Hepatocyte (in vitro differentiated cells): ENCODE data around the gene UGT1A4. TPM values are rescaled to one million over a fixed set of nuclear protein-coding genes. Genes with fewer than 3 reads are reported as not detected.

Source experiments
- DNase-seq: peaks from one replicate; pipeline ENCODE4 v3.0.0-alpha.2; 2016; ENCODE audit warnings: low spot score
- H2AFZ ChIP-seq: fragments of 200-600 bp; sonication (generic); 2 replicates; pipeline ENCODE4 v1.6.0; 2016; ENCODE audit warnings: antibody characterized with exemption, mild to moderate bottlenecking
- H3K27ac ChIP-seq: fragments of 200-600 bp; sonication (generic); 2 replicates; pipeline ENCODE4 v1.5.1; 2016; ENCODE audit warnings: mild to moderate bottlenecking
- H3K27me3 ChIP-seq: fragments of 200-600 bp; sonication (generic); 2 replicates; pipeline ENCODE4 v1.6.1; 2016
- H3K36me3 ChIP-seq: fragments of 200-600 bp; sonication (generic); replicated peaks from 2 replicates; pipeline ENCODE4 v1.5.1; 2016; ENCODE audit warnings: low read depth; ENCODE audit not compliant: insufficient read depth
- H3K4me1 ChIP-seq: fragments of 200-600 bp; sonication (generic); 2 replicates; pipeline ENCODE4 v1.5.1; 2016; ENCODE audit warnings: mild to moderate bottlenecking, moderate library complexity; ENCODE audit not compliant: insufficient read depth
- H3K4me2 ChIP-seq: fragments of 200-600 bp; sonication (generic); 2 replicates; pipeline ENCODE4 v1.6.0; 2016
- H3K4me3 ChIP-seq: fragments of 200-600 bp; sonication (generic); 2 replicates; pipeline ENCODE4 v1.5.1; 2016; ENCODE audit warnings: mild to moderate bottlenecking
- H3K79me2 ChIP-seq: fragments of 200-600 bp; sonication (generic); 2 replicates; pipeline ENCODE4 v1.6.0; 2017; ENCODE audit warnings: mild to moderate bottlenecking
- H3K9me2 ChIP-seq: fragments of 200-600 bp; sonication (generic); replicated peaks from 2 replicates; pipeline ENCODE4 v1.6.0; 2017; ENCODE audit warnings: mild to moderate bottlenecking; ENCODE audit not compliant: insufficient read depth
- H3K9me3 ChIP-seq: fragments of 200-600 bp; sonication (generic); 2 replicates; pipeline ENCODE4 v1.5.1; 2016; ENCODE audit warnings: low read depth, mild to moderate bottlenecking
- H4K20me1 ChIP-seq: fragments of 200-600 bp; sonication (generic); 2 replicates; pipeline ENCODE4 v1.6.0; 2016; ENCODE audit warnings: mild to moderate bottlenecking; ENCODE audit not compliant: insufficient read depth, poor library complexity, severe bottlenecking
- EZH2 ChIP-seq: fragments of 200-600 bp; sonication (generic); IDR thresholded peaks from 2 replicates; pipeline ENCODE4 v1.6.1; 2016; ENCODE audit warnings: antibody characterized with exemption, mild to moderate bottlenecking, borderline replicate concordance
- EZH2phosphoT487 ChIP-seq: fragments of 200-600 bp; sonication (generic); IDR thresholded peaks from one replicate; pipeline ENCODE4 v1.6.1; 2018; ENCODE audit warnings: antibody characterized with exemption, mild to moderate bottlenecking, low read depth, moderate library complexity; ENCODE audit not compliant: unreplicated experiment, severe bottlenecking
- WGBS: methylation state at CpG from one replicate; pipeline ENCODE4 v1.1.6; 2016; ENCODE audit warnings: low lambda C conversion rate; ENCODE audit errors: missing lambda C conversion rate; 5-methylcytosine and 5-hydroxymethylcytosine counted together
- polyA plus RNA-seq: library from polyadenylated mRNA; unstranded; fragments of >200 nt; fragmentation: Nextera tagmentation; extraction: Ambion mirVana; gene quantifications from 2 replicates; pipeline ENCODE4 v1.2.1, GENCODE V29; 2016
- total RNA-seq: library from RNA; depleted of rRNA; stranded (reverse); fragments of >200 nt; gene quantifications from 2 replicates; pipeline ENCODE4 v1.2.3, GENCODE V29; 2014
- TF ChIP-seq, protein P1 (sequence below): fragments of 200-600 bp; sonication (generic); IDR thresholded peaks from 2 replicates; pipeline ENCODE4 v1.5.1; 2016; ENCODE audit warnings: antibody characterized with exemption, mild to moderate bottlenecking; ENCODE audit not compliant: poor library complexity

Gene UGT1A4
- total and polyA plus RNA-seq, 2 experiments from 2014 or later = not detected

DNA sequence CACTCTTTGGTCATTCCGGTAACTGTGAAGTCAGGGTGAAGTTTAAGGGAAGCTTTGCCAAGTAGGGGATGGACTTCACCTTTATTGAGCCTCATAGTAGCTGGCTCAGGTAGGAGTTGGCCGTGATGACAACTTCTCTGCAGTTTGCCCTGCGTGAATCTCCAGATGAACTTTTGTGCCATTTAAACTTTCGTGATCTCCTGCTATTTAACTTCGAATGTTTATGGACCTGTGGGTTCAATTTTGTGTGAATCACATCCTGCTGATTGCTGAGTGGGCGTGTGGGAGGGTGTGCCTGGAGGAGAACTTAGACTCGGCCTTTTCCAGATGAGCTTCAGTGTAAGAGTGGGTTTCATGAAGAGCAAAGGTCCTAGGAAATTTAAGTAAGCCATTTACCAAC is 45.7 kb downstream of the UGT1A4 start:
- TF ChIP-seq EZH2 (no peak), EZH2phosphoT487 (no peak)
- TF ChIP-seq, protein P1, sequence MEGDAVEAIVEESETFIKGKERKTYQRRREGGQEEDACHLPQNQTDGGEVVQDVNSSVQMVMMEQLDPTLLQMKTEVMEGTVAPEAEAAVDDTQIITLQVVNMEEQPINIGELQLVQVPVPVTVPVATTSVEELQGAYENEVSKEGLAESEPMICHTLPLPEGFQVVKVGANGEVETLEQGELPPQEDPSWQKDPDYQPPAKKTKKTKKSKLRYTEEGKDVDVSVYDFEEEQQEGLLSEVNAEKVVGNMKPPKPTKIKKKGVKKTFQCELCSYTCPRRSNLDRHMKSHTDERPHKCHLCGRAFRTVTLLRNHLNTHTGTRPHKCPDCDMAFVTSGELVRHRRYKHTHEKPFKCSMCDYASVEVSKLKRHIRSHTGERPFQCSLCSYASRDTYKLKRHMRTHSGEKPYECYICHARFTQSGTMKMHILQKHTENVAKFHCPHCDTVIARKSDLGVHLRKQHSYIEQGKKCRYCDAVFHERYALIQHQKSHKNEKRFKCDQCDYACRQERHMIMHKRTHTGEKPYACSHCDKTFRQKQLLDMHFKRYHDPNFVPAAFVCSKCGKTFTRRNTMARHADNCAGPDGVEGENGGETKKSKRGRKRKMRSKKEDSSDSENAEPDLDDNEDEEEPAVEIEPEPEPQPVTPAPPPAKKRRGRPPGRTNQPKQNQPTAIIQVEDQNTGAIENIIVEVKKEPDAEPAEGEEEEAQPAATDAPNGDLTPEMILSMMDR = no peak
- no peaks in the 10 kb centered on the region for H3K9me2 ChIP-seq
- no peaks in the 10 kb centered on the region for H3K27me3 ChIP-seq
- no peak overlapping the region for H3K4me3 ChIP-seq
- no peaks in the 10 kb centered on the region for H3K9me3 ChIP-seq
- no peaks in the 10 kb centered on the region for H3K79me2 ChIP-seq
- H3K4me1 ChIP-seq = no peaks in the 10 kb centered on the region
- no peaks in the 10 kb centered on the region for H3K36me3 ChIP-seq
- H3K27ac ChIP-seq = peak overlapping the region; percentile 71
- WGBS = 66% methylated on average over 7 of the region's 7 CpGs
- no peaks in the 10 kb centered on the region for H4K20me1 ChIP-seq
- H2AFZ ChIP-seq = no peak overlapping the region
- DNase-seq = peak; percentile 38
- no peak overlapping the region for H3K4me2 ChIP-seq

DNA sequence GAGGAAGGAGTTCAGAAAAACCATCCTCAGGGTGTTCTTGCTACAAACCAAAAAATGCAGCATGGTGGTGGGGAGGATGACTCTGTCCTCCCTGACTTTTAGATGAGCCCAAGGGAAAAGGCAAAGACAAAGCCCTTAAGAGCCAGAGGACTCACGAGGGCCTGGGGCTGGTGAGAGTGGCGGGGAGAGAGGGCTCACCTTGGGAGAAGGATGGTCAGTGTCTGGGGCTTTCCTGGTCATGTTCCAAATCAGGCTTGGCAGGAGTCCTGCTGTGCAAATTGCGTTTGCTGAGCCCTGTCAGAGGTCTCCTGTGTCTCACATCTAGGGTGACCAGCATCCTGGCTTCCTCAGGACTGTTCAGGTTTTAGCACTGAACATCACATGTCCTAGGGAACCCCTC is 46.2 kb downstream of the UGT1A4 start:
- DNase-seq = no peak
- Histone ChIP-seq H3K4me2 (no peak overlapping the region), H2AFZ (no peak overlapping the region), H3K27me3 (no peaks in the 10 kb centered on the region), H3K9me3 (no peaks in the 10 kb centered on the region), H3K9me2 (no peaks in the 10 kb centered on the region), H3K4me3 (no peak overlapping the region), H3K4me1 (no peaks in the 10 kb centered on the region), H3K79me2 (no peaks in the 10 kb centered on the region), H4K20me1 (no peaks in the 10 kb centered on the region), H3K27ac (peak overlapping the region; percentile 71), H3K36me3 (no peaks in the 10 kb centered on the region)
- TF ChIP-seq EZH2 = no peak
- TF ChIP-seq EZH2phosphoT487 = no peak
- TF ChIP-seq, protein P1 = no peak
- 79% methylated on average over 3 of the region's 3 CpGs for WGBS

DNA sequence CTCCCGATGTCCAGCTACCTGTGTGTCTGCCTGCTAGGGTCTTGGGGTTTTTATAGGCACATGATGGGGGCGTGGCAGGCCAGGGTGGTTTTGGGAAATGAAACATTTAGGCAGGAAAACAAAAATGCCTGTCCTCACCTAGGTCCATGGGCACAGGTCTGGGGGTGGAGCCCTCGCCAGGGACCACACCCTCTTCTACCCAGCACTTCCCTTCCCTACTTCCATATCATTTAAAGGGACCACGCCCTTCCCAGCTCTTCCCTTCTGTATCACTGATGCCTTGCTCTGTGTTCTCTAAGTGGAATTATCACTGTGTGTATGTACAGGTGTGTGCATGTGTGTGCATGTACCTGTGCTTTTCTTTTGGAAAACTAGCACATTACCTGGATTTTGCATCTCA is 47.9 kb downstream of the UGT1A4 start:
- Histone ChIP-seq H3K9me3 (no peaks in the 10 kb centered on the region), H3K79me2 (no peaks in the 10 kb centered on the region), H3K9me2 (no peaks in the 10 kb centered on the region), H3K4me1 (no peaks in the 10 kb centered on the region), H3K4me2 (no peak overlapping the region), H3K4me3 (no peak overlapping the region), H3K27ac (no peak overlapping the region), H3K27me3 (no peaks in the 10 kb centered on the region), H2AFZ (no peak overlapping the region), H4K20me1 (no peaks in the 10 kb centered on the region), H3K36me3 (no peaks in the 10 kb centered on the region)
- no peak for TF ChIP-seq EZH2
- TF ChIP-seq, protein P1 = no peak
- TF ChIP-seq EZH2phosphoT487 = no peak
- no peak for DNase-seq
- 79% methylated on average over 4 of the region's 4 CpGs for WGBS

DNA sequence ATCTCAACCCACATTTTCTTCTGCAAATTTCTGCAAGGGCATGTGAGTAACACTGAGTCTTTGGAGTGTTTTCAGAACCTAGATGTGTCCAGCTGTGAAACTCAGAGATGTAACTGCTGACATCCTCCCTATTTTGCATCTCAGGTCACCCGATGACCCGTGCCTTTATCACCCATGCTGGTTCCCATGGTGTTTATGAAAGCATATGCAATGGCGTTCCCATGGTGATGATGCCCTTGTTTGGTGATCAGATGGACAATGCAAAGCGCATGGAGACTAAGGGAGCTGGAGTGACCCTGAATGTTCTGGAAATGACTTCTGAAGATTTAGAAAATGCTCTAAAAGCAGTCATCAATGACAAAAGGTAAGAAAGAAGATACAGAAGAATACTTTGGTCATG is 49.5 kb downstream of the UGT1A4 start:
- 80% methylated on average over 4 of the region's 4 CpGs for WGBS

More for the DNA sequence above, 49.5 kb downstream of the UGT1A4 start:
- H3K9me2 ChIP-seq = no peaks in the 10 kb centered on the region
- H3K79me2 ChIP-seq = no peaks in the 10 kb centered on the region
- H3K36me3 ChIP-seq = no peaks in the 10 kb centered on the region
- TF ChIP-seq EZH2phosphoT487 = no peak
- TF ChIP-seq, protein P1 = no peak
- no peak for TF ChIP-seq EZH2
- no peak for DNase-seq
- no peak overlapping the region for H3K27ac ChIP-seq
- H3K4me3 ChIP-seq = no peak overlapping the region
- no peak overlapping the region for H2AFZ ChIP-seq
- H3K4me2 ChIP-seq = no peak overlapping the region
- H3K9me3 ChIP-seq = no peaks in the 10 kb centered on the region
- H4K20me1 ChIP-seq = no peaks in the 10 kb centered on the region
- no peaks in the 10 kb centered on the region for H3K27me3 ChIP-seq
- H3K4me1 ChIP-seq = no peaks in the 10 kb centered on the region
